IPS DF 6.9 (cell line): ENCODE measurements around the gene ZMYND8.
"Not testable (repeated sequence)": the region's sequence is repeated elsewhere in the genome, so short reads cannot be mapped to it uniquely, and the experiment has no call there.

Source experiments
- DNase-seq: peaks from one replicate; pipeline ENCODE4 v3.0.0-alpha.2; 2013; ENCODE audit warnings: low read depth, low spot score
- H3K27ac ChIP-seq: one replicate; pipeline ENCODE4 v1.5.1; 2013; ENCODE audit warnings: low read length, control low read depth
- H3K27me3 ChIP-seq: 2 replicates; pipeline ENCODE4 v1.6.1; 2013; ENCODE audit warnings: mild to moderate bottlenecking, low read length; ENCODE audit not compliant: control insufficient read depth, insufficient read depth
- H3K36me3 ChIP-seq: 2 replicates; pipeline ENCODE4 v1.6.1; 2013; ENCODE audit warnings: low read length; ENCODE audit not compliant: control insufficient read depth, insufficient read depth
- H3K4me1 ChIP-seq: 2 replicates; pipeline ENCODE4 v1.6.1; 2013; ENCODE audit warnings: low read length; ENCODE audit not compliant: control insufficient read depth, insufficient read depth
- H3K4me3 ChIP-seq: 2 replicates; pipeline ENCODE4 v1.5.1; 2013; ENCODE audit warnings: mild to moderate bottlenecking, low read length
- H3K9me3 ChIP-seq: 2 replicates; pipeline ENCODE4 v1.6.1; 2013; ENCODE audit warnings: low read length, inconsistent platforms; ENCODE audit not compliant: control insufficient read depth, insufficient read depth
- WGBS: extraction: QIAGEN DNeasy Blood & Tissue Kit; methylation state at CpG from one replicate; pipeline ENCODE4 v1.1.7; 2013; ENCODE audit warnings: mixed read lengths, missing lambda C conversion rate; ENCODE audit not compliant: insufficient read length, insufficient coverage; 5-methylcytosine and 5-hydroxymethylcytosine counted together

The ZMYND8 gene

GRCh38 chr20:47285189-47285588 is 71.3 kb downstream of the ZMYND8 start:
- Histone ChIP-seq H3K4me3 (no peak overlapping the region), H3K27ac (no peak overlapping the region), H3K36me3 (peaks cover 23% of the 10 kb centered on the region), H3K4me1 (no peaks in the 10 kb centered on the region), H3K27me3 (no peaks in the 10 kb centered on the region), H3K9me3 (no peaks in the 10 kb centered on the region)
- DNase-seq: no peak
- WGBS: no CpG with 5 or more reads among the region's 4 CpGs

- Histone ChIP-seq H3K4me3 (no peak overlapping the region), H3K27me3 (no peaks in the 10 kb centered on the region)
Observed at GRCh38 chr20:47284373-47284772, 72.1 kb downstream of the ZMYND8 start.

GRCh38 chr20:47283411-47283810 is 73.1 kb downstream of the ZMYND8 start:
- Histone ChIP-seq H3K4me1 (no peaks in the 10 kb centered on the region), H3K27me3 (no peaks in the 10 kb centered on the region), H3K36me3 (peaks cover 23% of the 10 kb centered on the region), H3K9me3 (no peaks in the 10 kb centered on the region), H3K27ac (no peak overlapping the region), H3K4me3 (no peak overlapping the region)
- WGBS: no CpG with 5 or more reads among the region's 3 CpGs
- no peak for DNase-seq

More at GRCh38 chr20:47284373-47284772, 72.1 kb downstream of the ZMYND8 start:
- 100% methylated on average over 1 of the region's 5 CpGs for WGBS
- no peak overlapping the region for H3K27ac ChIP-seq
- peaks cover 20% of the 10 kb centered on the region for H3K36me3 ChIP-seq
- DNase-seq: no peak
- H3K9me3 ChIP-seq: no peaks in the 10 kb centered on the region
- no peaks in the 10 kb centered on the region for H3K4me1 ChIP-seq

- no peak overlapping the region for H3K4me3 ChIP-seq
- H3K9me3 ChIP-seq: no peaks in the 10 kb centered on the region
- no CpG with 5 or more reads among the region's 2 CpGs for WGBS
- no peaks in the 10 kb centered on the region for H3K4me1 ChIP-seq
- DNase-seq: no peak
- H3K36me3 ChIP-seq: peaks cover 23% of the 10 kb centered on the region
- H3K27me3 ChIP-seq: no peaks in the 10 kb centered on the region
- H3K27ac ChIP-seq: no peak overlapping the region
Observed at GRCh38 chr20:47282864-47283263, 73.6 kb downstream of the ZMYND8 start.

GRCh38 chr20:47281376-47281775 is 75.1 kb downstream of the ZMYND8 start:
- WGBS: no CpG with 5 or more reads among the region's 4 CpGs
- no peak for DNase-seq
- Histone ChIP-seq H3K27ac (no peak overlapping the region), H3K4me3 (no peak overlapping the region), H3K36me3 (peaks cover 24% of the 10 kb centered on the region), H3K27me3 (no peaks in the 10 kb centered on the region), H3K4me1 (no peaks in the 10 kb centered on the region), H3K9me3 (no peaks in the 10 kb centered on the region)

- no peak for DNase-seq
- Histone ChIP-seq H3K27ac (no peak overlapping the region), H3K4me3 (no peak overlapping the region), H3K4me1 (no peaks in the 10 kb centered on the region; the same call in 1 of the 2 replicates), H3K27me3 (no peaks in the 10 kb centered on the region), H3K36me3 (peaks cover 30% of the 10 kb centered on the region), H3K9me3 (no peaks in the 10 kb centered on the region)
- no CpG with 5 or more reads among the region's 3 CpGs for WGBS
Observed at GRCh38 chr20:47280668-47281067, 75.8 kb downstream of the ZMYND8 start.

GRCh38 chr20:47280228-47280627 is 76.3 kb downstream of the ZMYND8 start:
- H3K27ac ChIP-seq: no peak overlapping the region
- no peaks in the 10 kb centered on the region for H3K27me3 ChIP-seq
- no CpG with 5 or more reads among the region's 7 CpGs for WGBS
- H3K4me1 ChIP-seq: no peaks in the 10 kb centered on the region; the same call in 1 of the 2 replicates
- H3K9me3 ChIP-seq: no peaks in the 10 kb centered on the region
- H3K36me3 ChIP-seq: peaks cover 32% of the 10 kb centered on the region
- no peak for DNase-seq
- H3K4me3 ChIP-seq: no peak overlapping the region

- peaks cover 28% of the 10 kb centered on the region for H3K36me3 ChIP-seq
- H3K27ac ChIP-seq: no peak overlapping the region
- no peak overlapping the region for H3K4me3 ChIP-seq
- DNase-seq: no peak
- H3K9me3 ChIP-seq: no peaks in the 10 kb centered on the region
- no peaks in the 10 kb centered on the region for H3K27me3 ChIP-seq
- H3K4me1 ChIP-seq: no peaks in the 10 kb centered on the region; the same call in 1 of the 2 replicates
- no CpG with 5 or more reads among the region's 8 CpGs for WGBS
Observed at GRCh38 chr20:47278907-47279348, 77.6 kb downstream of the ZMYND8 start.

GRCh38 chr20:47277535-47277872 is 79.0 kb downstream of the ZMYND8 start:
- H3K4me1 ChIP-seq, H3K4me3 ChIP-seq, DNase-seq, H3K27me3 ChIP-seq, H3K9me3 ChIP-seq, H3K27ac ChIP-seq: not testable (repeated sequence)
- H3K36me3 ChIP-seq: peaks cover 24% of the 10 kb centered on the region
- no CpG with 5 or more reads among the region's 5 CpGs for WGBS

- no peak overlapping the region for H3K4me3 ChIP-seq
- DNase-seq: no peak
- no CpG with 5 or more reads among the region's 8 CpGs for WGBS
- no peaks in the 10 kb centered on the region; the same call in 1 of the 2 replicates for H3K4me1 ChIP-seq
- H3K27me3 ChIP-seq: no peaks in the 10 kb centered on the region
- peaks cover 21% of the 10 kb centered on the region for H3K36me3 ChIP-seq
- no peaks in the 10 kb centered on the region for H3K9me3 ChIP-seq
- H3K27ac ChIP-seq: no peak overlapping the region
Observed at GRCh38 chr20:47276851-47277534, 79.5 kb downstream of the ZMYND8 start.

- Histone ChIP-seq H3K36me3 (peaks cover 21% of the 10 kb centered on the region), H3K4me1 (no peaks in the 10 kb centered on the region; the same call in 1 of the 2 replicates), H3K27ac (no peak overlapping the region), H3K27me3 (no peaks in the 10 kb centered on the region), H3K4me3 (no peak overlapping the region), H3K9me3 (no peaks in the 10 kb centered on the region)
- WGBS: no CpG with 5 or more reads among the region's 20 CpGs
- no peak for DNase-seq
Observed at GRCh38 chr20:47276251-47276650, 80.2 kb downstream of the ZMYND8 start.
